Common myeloid progenitor, CD34-positive (primary cell): ENCODE measurements around the gene TRABD2B.

Experiments used
- CTCF ChIA-PET: fragments of 350-600 bp; sonication (Branson Sonifier 250); formaldehyde crosslinking; loops from one replicate; lab custom pipeline; 2021; ENCODE audit warnings: antibody characterized with exemption; lab: Charles Lee
- POLR2A ChIA-PET: fragments of 350-600 bp; sonication (Branson Sonifier 250); formaldehyde crosslinking; loops from one replicate; lab custom pipeline; 2021; ENCODE audit warnings: antibody characterized with exemption; lab: Charles Lee
- DNase-seq, 3 donors: peaks; one replicate each; pipeline versions ENCODE4 v3.0.0 to v3.0.0-alpha.2; 2013
- H3K27ac ChIP-seq, 2 experiments: 1 replicate in 1 of 2; 2 replicates in 1 of 2; pipeline ENCODE4 v1.7.0; 2013; ENCODE audit warnings: inconsistent platforms in 2 of 2, low read length in 2 of 2, mild to moderate bottlenecking in 2 of 2, low read depth in 1 of 2, moderate library complexity in 1 of 2; ENCODE audit not compliant: severe bottlenecking in 2 of 2, insufficient read depth in 1 of 2, poor library complexity in 1 of 2
- H3K27me3 ChIP-seq, 5 experiments: replicated peaks in 2 of 5; 1 replicate in 3 of 5; 2 replicates in 2 of 5; pipeline versions ENCODE4 v1.6.1 to v1.7.0; 2013; ENCODE audit warnings: low read length in 4 of 5, mild to moderate bottlenecking in 2 of 5, moderate library complexity in 2 of 5, inconsistent platforms in 1 of 5; ENCODE audit not compliant: insufficient read depth in 5 of 5, control insufficient read depth in 4 of 5
- H3K36me3 ChIP-seq, 4 experiments: 1 replicate in 2 of 4; 2 replicates in 2 of 4; pipeline versions ENCODE4 v1.6.1 to v1.7.0; 2013; ENCODE audit warnings: low read length in 3 of 4, control low read depth in 1 of 4, mild to moderate bottlenecking in 1 of 4; ENCODE audit not compliant: control insufficient read depth in 4 of 4, insufficient read depth in 4 of 4
- H3K4me1 ChIP-seq, 4 experiments: 1 replicate in 3 of 4; 2 replicates in 1 of 4; pipeline versions ENCODE4 v1.6.1 to v1.7.1; 2013; ENCODE audit warnings: low read length in 3 of 4, mild to moderate bottlenecking in 3 of 4, control low read depth in 1 of 4, inconsistent platforms in 1 of 4, moderate library complexity in 1 of 4; ENCODE audit not compliant: control insufficient read depth in 4 of 4, insufficient read depth in 4 of 4; ENCODE audit errors: control extremely low read depth in 1 of 4
- H3K4me3 ChIP-seq, 7 experiments: 1 replicate in 4 of 7; 2 replicates in 3 of 7; pipeline versions ENCODE4 v1.5.1 to v1.7.0; 2013; ENCODE audit warnings: mild to moderate bottlenecking in 7 of 7, low read length in 6 of 7, moderate library complexity in 6 of 7, inconsistent platforms in 2 of 7, low read depth in 2 of 7, control low read depth in 1 of 7; ENCODE audit not compliant: insufficient read depth in 4 of 7, control insufficient read depth in 1 of 7; ENCODE audit errors: extremely low read depth in 1 of 7
- H3K9me3 ChIP-seq, 5 experiments: 1 replicate in 4 of 5; 2 replicates in 1 of 5; pipeline versions ENCODE4 v1.6.1 to v1.7.1; 2013; ENCODE audit warnings: low read length in 4 of 5, mild to moderate bottlenecking in 2 of 5, inconsistent platforms in 1 of 5, low read depth in 1 of 5, moderate library complexity in 1 of 5; ENCODE audit not compliant: control insufficient read depth in 4 of 5, insufficient read depth in 2 of 5; ENCODE audit errors: control extremely low read depth in 1 of 5
- WGBS: methylation state at CpG from one replicate; pipeline ENCODE4 v1.1.5; 2013; ENCODE audit not compliant: insufficient coverage; 5-methylcytosine and 5-hydroxymethylcytosine counted together

The TRABD2B gene

GRCh38 chr1:48028218-48029069, 31.3 kb upstream of the TRABD2B start:
- Histone ChIP-seq H3K27ac (no peak overlapping the region), H3K36me3 (no peaks in the 10 kb centered on the region), H3K4me1 (no peaks in the 10 kb centered on the region), H3K9me3 (no peaks in the 10 kb centered on the region), H3K27me3 (no peaks in the 10 kb centered on the region), H3K4me3 (no peak overlapping the region)
- ChIA-PET CTCF (no interaction called here), POLR2A (interaction anchor here (0.7 kb wide), 1 partner anchor 62 kb away, joined by 3 read pairs; no protein-coding TSS in a partner anchor)
- WGBS: 97% methylated on average over 10 of the region's 12 CpGs
- no peak for DNase-seq

- H3K4me1 ChIP-seq: no peaks in the 10 kb centered on the region
- no peaks in the 10 kb centered on the region for H3K36me3 ChIP-seq
- DNase-seq: no peak
- no peak overlapping the region for H3K4me3 ChIP-seq
- ChIA-PET POLR2A (no interaction called here), CTCF (no interaction called here)
- H3K27ac ChIP-seq: no peak overlapping the region
- H3K9me3 ChIP-seq: no peaks in the 10 kb centered on the region
- H3K27me3 ChIP-seq: no peaks in the 10 kb centered on the region
- no CpG with 5 or more reads among the region's 2 CpGs for WGBS
These were observed 30.3 kb upstream of the TRABD2B start for GRCh38 chr1:48027533-48027835.

- 100% methylated on average over 9 of the region's 9 CpGs for WGBS
- DNase-seq: no peak
- Histone ChIP-seq H3K4me1 (no peaks in the 10 kb centered on the region), H3K9me3 (no peaks in the 10 kb centered on the region), H3K36me3 (no peaks in the 10 kb centered on the region), H3K27me3 (no peaks in the 10 kb centered on the region), H3K4me3 (no peak overlapping the region), H3K27ac (no peak overlapping the region)
- POLR2A ChIA-PET: no interaction called here
- CTCF ChIA-PET: no interaction called here
These were observed 29.7 kb upstream of the TRABD2B start for GRCh38 chr1:48026701-48027532.

GRCh38 chr1:48026275-48026674, 29.1 kb upstream of the TRABD2B start:
- H3K36me3 ChIP-seq: no peaks in the 10 kb centered on the region
- CTCF ChIA-PET: no interaction called here

GRCh38 chr1:48025076-48025475, 27.9 kb upstream of the TRABD2B start:
- H3K9me3 ChIP-seq: no peaks in the 10 kb centered on the region
- no peak overlapping the region for H3K27ac ChIP-seq
- no peak overlapping the region for H3K4me3 ChIP-seq
- H3K36me3 ChIP-seq: no peaks in the 10 kb centered on the region
- ChIA-PET POLR2A (no interaction called here), CTCF (interaction anchor here (0.8 kb wide), 1 partner anchor 36 kb away, joined by 3 read pairs; no protein-coding TSS in a partner anchor)
- no peaks in the 10 kb centered on the region for H3K4me1 ChIP-seq
- no peaks in the 10 kb centered on the region for H3K27me3 ChIP-seq
- no peak for DNase-seq

More at GRCh38 chr1:48026275-48026674, 29.1 kb upstream of the TRABD2B start:
- no peaks in the 10 kb centered on the region for H3K4me1 ChIP-seq
- no peak overlapping the region for H3K27ac ChIP-seq
- H3K4me3 ChIP-seq: no peak overlapping the region
- WGBS: 100% methylated on average over 2 of the region's 2 CpGs
- no peaks in the 10 kb centered on the region for H3K9me3 ChIP-seq
- POLR2A ChIA-PET: no interaction called here
- no peak for DNase-seq
- no peaks in the 10 kb centered on the region for H3K27me3 ChIP-seq

- CTCF ChIA-PET: interaction anchor here (0.6 kb wide), 1 partner anchor 25 kb away, joined by 4 read pairs; no protein-coding TSS in a partner anchor
- H3K4me3 ChIP-seq: no peak overlapping the region
- no peaks in the 10 kb centered on the region for H3K36me3 ChIP-seq
- no peak overlapping the region for H3K27ac ChIP-seq
- no peaks in the 10 kb centered on the region for H3K4me1 ChIP-seq
- H3K27me3 ChIP-seq: no peaks in the 10 kb centered on the region
- POLR2A ChIA-PET: no interaction called here
- DNase-seq: no peak
- H3K9me3 ChIP-seq: no peaks in the 10 kb centered on the region
- WGBS: 93% methylated on average over 5 of the region's 6 CpGs
These were observed 26.3 kb upstream of the TRABD2B start for GRCh38 chr1:48023488-48023887.

GRCh38 chr1:48022306-48022705, 25.1 kb upstream of the TRABD2B start:
- Histone ChIP-seq H3K36me3 (no peaks in the 10 kb centered on the region), H3K27ac (no peak overlapping the region), H3K9me3 (no peaks in the 10 kb centered on the region), H3K4me1 (no peaks in the 10 kb centered on the region), H3K27me3 (peaks cover 0 to 2% (median 0%) of the 10 kb centered on the region in 5 experiments), H3K4me3 (no peak overlapping the region)
- no peak for DNase-seq
- CTCF ChIA-PET: no interaction called here
- POLR2A ChIA-PET: no interaction called here
- 82% methylated on average over 2 of the region's 3 CpGs for WGBS
